DMS 273 (cell line): ENCODE measurements around the gene UBALD2.
"Not testable (repeated sequence)": the region's sequence is repeated elsewhere in the genome, so short reads cannot be mapped to it uniquely, and the experiment has no call there.

Source experiments
- DNase-seq: peaks from one replicate; lab custom pipeline; 2025; ENCODE audit not compliant: unreplicated experiment; lab: John Stamatoyannopoulos, UW

The UBALD2 gene

DNA sequence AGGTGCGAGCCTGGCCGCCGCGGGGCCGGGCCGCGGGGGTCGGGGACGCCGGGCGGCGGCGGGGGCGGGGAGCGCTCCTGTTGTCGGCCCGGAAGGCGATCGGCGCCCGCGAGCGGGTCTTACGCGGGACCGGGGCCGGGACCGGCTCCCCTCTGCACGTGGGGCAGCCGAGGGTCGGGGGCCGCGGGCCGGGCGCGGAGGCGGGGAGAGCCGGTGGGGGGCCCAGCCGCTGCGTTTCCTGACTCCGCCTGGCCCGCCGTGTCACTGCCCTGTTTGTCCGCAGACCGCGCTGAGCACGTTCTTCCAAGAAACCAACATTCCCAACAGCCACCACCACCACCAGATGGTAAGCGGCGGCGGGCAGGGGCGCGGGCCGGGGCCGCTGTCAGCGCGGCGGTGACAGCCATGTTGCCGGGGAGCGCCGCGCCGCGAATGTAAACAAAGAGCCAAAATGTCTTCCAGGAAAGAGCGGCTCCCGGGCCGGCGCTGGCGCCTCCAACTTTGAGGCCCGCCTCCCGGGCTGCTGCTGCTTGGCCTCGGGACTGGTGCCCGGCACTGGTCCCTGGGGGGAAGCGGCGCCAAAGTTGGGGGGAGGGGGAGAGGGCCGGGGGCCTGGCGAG is 586 bp downstream of the UBALD2 start:
- DNase-seq, result peak; percentile 84

DNA sequence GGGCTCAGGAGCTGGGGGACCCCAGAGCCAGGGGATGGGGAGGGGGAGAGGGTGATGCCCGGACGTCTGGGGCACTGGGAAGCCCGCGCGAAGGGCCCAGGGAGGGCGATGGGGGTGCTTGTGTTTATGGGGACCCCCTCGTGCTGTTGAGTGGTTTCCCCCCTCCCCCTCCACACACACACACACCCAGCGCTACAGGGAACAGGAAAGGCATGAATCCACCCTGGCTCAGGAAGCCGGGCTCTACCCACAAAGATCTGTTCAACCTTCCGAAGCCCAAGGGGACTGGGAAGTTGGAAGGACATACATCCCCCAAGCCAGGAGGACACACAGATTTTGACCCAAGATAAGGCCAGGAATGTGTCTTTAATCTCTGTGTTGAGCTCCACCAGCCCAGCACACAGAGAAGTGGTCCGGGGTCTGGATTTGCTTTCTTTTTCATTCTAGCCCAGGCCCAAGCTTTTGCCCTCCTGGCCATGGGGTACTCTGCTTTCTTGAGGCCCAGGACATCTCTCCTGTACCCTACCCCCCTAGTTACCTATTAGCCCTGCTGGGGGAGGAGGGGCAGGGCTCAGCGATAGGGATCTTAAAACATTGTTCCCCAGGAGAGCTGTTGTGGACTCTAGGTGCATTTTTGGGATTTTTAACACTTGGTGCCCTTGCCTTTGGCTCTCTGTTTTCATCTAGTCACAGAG is 1.2 kb downstream of the UBALD2 start:
- peak; percentile 50 for DNase-seq

DNA sequence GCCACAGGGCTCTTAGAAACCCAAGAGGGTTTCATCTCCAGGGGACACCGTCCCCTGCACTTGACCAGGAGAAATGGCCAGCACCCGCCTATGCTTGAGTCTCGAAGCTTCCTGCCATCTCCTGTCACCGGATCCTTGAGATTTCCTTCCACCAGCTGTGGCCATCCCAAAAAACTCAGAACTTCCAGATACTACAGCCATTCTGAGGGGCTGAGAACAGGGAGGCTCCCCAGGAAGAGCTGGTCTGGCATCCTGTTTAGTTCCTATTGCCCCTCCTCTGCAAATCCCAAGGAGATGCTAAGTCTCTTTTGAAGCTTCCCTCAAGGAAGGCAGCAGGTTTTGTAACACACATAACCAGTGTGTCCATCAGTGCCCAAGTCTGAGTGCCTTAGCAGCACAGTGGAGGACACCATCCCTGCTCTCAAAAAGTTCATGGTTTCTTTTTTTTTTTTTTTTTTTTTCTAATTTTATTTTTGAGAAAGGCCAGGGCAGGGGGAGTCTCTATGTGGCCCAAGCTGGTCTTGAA is 2.0 kb downstream of the UBALD2 start:
- DNase-seq, result no peak

DNA sequence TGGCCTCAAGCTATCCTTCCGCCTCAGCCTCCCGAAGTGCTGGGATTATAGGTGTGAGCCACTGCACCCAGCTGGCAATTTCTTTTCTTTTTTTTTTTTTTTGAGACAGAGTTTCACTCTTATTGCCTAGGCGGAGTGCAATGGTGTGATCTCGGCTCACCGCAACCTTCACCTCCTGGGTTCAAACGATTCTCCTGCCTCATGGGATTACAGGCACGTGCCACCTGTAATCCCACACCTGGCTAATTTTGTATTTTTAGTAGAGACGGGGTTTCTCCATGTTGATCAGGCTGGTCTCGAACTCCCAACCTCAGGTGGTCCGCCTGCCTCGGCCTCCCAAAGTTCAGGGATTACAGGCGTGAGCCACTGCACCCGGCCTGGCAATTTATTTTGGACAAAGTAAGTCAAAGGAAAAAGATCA is 2.4 kb downstream of the UBALD2 start:
- DNase-seq, result not testable (repeated sequence)

DNA sequence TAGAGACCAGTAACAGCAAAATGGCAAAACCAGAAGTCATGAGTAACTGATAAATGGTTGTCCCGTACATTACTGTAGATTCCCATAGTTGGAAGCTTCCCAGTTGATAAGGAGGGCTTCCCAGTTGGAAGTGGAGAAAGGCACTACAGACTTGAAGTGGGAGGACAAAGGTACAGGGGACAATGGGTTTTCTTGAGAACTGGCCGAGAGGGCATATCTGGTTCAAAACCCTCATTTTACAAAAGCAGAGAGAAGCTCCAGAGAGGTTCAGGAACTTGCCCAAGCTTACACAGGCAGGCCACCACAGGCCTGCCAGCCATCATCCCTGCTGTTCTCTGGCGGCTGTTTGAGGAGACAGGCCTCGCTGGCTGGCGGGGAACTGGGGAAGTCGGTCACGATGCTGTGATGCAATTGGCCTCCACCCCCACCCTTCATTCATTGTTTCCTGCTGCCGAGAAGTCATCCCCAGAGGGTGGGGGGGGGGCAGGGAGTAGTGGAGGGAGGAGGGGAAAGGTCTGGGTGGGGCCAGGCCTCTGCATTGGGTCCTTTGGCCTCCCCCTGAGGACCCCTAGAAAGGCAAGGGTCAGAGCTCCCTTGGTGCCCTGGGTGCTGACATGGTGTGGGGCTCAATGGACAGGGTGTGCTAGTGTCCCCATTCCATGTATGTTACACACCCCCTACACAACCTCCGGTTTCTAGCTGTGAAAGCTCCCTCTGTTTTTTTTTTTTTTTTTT is 3.0 kb downstream of the UBALD2 start:
- peak; percentile 81 for DNase-seq

DNA sequence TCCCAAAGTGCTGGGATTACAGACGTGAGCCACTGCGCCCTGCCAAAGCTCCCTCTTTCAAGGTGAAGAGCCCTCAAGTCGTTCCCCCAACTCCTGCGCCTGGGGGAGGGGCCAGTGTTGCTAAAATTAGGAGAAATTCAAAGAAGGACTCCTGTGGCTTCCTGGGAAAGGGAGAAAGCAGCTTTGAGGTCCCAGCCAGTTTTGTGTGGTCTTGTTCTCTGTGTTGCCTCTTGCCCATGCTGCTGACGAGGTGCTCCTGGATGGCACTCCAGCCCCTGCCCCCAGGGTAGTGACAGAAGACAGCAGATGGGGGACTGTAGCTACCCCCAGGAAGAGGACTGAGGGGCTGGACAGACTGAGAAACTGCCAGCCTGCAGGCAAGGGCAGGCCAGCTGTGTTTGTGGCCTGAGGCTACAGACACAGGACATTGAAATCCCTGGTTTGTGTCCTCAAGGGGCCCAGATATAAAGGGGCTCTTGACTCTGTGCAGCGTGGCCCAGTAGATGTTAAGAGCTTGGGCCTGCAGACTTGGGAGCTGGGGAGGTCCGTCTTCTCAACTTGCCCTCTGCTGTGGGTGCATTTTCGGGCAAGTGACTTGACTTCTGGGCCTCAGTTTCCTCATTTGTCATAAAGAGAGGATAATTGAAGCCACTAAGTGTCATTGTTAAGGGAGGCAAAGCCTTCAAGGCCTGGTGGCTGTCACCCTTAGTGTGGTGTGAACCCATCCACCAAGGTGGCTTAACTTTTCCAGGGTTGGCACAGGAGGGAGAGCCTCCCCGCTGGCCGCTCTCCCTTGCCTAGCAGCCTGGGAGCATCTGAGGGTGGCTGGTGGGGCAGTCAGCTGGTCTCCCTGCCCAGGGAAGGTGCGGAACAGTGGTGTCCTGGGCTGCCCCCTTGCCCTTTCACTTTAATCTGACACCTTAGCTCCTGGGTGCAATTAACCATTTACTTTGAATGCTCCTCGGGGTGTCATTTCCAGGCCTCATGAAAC is 4.1 kb downstream of the UBALD2 start:
- DNase-seq, result no peak

DNA sequence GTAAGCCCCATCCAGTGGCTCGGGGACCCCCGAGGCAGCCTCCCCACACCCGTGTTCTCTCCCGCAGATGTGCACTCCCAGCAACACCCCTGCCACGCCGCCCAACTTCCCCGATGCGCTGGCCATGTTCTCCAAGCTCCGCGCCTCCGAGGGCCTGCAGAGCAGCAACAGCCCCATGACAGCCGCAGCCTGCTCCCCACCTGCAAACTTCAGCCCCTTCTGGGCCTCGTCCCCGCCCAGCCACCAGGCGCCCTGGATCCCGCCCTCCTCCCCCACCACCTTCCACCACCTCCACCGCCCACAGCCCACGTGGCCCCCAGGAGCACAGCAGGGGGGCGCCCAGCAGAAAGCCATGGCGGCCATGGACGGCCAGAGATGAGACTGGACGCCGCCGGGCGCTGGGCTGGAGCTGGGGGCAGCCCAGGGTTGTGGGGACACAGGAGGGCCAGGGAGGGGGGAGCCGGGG is 5.0 kb downstream of the UBALD2 start:
- DNase-seq, result no peak

DNA sequence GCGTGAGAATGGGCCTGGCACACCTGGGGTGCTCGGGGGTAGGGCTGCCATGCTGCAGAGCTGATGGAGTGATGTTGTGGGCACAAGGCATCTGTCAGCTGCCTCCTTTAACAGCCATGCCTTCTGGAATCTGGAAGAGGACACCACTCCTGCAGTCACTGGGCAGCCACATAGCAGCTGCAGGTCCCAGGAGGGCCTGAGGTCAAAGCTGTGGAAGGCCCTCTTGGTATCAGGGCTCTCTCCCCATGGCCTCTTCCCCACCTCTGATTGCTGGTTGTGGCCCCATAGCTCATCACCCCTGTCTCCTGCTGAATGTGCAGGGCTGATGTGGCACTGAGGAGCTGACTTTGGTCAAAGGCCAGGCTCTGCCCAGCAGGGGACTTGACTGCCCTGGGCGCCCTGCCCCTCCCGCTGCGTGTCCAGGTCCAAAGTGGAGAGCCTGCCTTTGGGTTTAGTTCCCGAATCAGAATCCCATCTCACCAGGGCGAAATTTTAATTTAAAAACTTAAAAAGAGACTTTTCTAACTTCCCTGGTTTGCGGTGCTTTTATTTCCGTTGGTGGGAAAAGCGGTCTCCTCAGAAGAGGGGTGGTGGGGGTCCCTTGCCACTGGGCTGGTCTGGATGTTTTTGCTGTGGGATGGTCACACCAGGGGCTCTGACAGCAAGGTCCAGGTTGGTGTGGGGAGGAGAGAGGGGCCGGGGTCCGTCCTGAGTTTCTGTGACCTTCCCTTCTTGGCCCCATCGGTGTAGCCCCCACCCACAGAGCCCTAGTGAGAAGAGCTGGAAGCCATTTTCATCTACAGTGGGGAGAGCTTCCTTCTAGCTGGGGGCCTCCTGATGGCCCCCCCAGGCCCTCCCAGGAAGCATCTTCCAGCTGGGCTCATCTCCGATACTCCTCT is 5.9 kb downstream of the UBALD2 start:
- peak; percentile 39 for DNase-seq

DNA sequence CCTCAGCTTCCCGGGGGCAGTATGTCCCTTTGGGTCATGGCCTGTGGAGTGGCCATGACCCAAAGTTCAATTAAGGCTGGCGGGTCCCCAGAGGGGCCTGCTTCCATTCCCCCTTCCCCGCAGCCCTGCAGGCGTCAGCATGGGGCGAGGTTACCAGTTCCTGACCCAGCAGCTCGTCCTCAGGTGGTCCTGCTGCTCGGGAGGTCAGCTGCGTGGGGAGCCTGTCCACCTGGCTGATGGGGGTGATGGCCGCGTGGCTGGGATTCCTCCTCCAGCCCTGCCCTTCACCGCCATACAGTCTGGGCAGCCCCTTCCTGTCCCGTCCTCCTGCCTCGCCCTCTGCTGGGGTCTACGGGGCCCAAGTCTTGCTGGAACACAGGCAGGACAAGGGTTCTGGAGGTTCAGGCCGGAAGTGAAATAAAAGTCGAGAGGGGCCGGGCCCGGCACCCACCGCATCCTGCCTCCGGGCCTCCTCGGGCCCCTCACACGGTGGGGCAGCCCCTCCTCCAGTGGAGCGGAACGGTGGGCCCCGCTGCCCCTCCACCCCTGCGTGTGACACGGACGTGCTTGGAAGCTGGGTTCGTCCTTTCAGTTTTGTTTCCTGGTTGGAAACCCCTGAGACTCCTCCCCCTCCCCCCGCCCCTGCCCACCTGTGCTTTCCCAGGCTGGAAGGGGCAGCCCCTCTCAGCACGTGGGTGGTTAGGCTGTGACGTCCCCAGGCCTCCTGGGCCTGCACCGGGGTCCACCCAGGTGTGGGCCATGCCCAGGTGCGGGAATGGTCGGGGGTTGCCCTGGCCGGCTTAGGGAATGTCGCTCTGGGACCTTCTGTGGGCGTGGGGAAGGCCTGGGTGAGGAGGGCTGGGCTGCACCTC is 6.8 kb downstream of the UBALD2 start:
- DNase-seq, result no peak

DNA sequence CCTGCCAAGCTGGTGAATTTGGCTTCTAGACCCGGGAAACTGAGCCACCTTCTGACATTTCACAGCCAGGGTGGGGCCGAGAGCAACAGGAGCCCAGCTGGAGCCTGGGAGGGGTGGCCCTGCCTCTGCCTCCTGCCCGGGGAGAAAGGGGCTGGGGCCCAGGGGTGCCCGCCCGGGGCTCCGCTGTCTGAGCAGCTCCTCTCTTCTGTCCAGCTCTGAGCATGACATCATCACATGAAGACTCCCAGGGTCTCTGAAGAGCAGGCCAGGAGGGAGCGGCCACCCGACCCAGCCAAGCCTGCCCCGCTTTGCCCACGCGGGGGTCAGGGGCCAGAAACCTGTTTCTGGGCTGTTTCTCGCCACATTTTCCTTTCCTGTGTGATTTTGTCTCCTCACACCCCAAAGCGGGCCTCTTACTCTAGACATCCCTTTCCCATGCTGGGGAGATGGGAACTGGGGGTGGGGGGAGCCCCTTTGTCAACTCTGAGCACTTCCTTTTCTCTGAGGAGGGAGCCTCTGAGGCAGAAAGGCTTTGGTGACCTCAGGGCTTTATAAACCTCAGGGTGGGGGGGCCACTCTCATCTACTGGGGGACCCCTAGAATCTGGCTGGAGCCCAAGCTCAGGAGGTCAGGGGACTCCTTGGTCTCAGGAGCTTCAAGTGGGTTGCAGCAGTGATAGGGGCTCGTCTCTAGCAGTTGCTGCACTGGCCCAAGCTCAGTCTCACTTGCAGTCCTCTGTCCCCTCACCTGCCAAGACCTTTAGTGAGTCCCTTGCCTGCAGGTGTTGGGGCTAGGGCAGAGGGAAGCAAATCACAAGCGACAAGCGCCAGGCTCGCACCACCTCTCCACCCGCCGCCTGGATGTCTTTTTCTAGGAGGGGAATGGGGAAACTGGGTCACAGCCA is 7.6 kb downstream of the UBALD2 start:
- no peak for DNase-seq

DNA sequence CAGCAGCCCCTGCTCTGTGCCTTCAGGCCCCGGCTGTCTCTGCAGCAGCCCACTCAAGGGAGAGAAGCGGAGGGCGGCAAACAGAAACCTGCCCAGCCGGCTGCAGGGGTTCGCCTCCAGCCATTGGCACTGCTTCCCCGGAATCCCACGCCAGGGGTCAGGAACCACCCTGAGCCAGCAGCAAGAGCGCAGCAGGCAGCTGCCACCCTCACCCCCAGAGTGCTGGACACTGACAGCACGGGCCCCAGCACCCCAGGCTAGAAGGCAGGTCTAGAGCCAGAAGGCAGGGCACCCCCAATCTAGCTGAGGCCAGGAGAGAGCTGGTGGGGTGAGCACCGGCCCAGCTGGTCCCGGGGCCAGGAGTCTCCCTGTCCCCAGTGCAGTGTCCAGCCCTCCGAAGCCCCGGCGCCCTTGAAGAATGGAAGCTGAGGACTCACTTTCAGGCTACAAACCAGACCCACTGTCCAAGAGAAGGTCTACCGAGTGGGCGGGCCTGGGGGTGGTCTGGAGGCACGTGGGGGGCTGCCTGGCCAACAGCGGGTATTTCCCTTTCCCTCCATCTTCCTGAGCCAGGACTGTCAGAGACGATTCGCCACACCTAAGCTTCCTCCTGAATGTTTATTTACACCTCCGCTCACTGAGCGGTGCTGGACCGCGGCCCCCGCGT is 8.4 kb downstream of the UBALD2 start:
- no peak for DNase-seq

DNA sequence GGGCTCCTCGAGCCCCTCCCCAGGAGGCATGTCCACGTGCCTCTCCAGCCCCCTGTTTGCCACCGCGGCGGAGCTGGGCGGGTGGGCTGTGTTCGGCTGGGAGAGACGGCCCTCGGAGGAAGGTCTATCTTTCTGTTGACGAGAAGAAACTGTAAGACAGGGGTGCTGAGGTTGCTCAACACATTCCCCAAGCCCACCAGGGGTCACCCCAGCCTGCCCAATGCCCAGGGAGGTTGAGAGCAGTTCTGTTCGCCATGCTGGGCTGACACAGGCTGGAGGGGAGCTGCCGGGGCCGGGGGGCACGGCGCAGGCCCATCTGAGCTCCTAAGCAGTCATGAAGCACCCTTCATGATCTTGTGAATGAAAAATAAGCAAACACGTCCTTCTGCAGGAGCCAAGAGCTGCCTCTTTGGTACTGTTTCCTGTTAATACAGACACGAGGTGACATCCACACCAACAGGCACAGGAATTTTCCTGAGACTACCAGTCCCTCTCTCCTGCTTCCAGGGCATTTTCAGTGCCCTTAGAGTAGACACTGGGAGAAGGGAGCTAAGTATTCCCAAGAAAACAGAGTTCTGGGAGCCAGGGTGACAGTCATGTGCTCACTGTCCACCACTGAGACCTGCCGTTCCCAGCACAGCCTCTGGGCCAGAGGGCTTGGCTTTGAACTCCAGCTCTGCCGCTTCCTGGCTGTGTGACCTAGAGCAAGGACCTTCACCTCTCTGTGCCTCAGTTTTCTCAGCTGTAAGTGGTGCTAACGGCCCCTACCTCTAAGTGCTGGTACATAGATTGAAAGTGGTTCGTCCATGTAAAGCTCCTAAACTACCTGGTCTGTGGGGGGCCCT is 9.2 kb downstream of the UBALD2 start:
- no peak for DNase-seq

DNA sequence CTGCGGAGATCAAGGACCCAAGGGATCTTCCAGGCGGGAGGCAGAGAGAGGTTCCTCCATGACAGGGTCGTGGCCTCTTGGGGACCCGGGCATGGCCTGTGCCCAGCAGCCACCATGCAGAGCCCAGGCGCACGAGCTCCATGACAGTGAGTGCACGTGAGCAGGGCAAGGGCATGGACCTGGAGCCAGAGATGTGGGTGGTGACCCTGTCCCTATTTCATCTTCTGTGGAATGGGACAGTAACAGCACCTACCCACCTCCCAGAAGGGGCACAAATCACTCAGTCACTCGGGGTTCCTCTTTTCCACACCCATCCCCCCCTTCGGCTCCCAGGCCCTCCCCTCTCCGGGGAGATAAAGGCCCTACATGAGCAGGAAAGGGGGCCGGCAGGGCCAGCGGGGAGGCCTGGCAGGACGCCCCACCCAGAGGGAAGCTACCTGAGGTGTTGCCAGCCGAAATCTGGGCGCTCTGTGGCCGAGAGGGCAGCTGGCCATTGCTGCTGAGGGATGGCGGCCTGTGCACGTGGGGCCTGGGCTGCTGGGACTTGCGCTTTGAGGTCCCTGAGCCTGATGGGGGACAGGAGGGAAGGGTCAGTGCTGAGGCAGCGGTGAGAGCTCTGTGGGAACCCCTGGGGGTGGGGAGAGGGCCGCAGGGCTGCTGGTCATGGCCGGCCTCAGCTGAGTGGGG is 10.4 kb downstream of the UBALD2 start:
- DNase-seq, result no peak

DNA sequence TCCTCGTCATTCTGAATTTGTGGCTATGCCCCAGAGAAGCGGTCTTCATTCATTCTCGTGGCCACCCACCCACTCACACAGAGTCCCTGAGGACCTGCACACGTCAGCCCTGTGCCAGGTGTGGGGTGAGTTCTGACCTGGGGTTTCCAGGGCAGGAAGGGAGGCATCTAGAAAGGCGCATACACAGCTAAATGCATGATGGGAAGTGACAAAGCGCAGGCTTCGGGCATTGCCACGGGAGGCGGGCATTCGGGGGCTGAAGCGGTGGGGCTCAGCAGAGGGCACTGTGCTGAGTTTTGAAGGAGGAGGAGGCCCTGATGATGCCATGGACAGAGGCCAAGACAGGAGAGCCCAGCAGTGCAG is 10.9 kb downstream of the UBALD2 start:
- DNase-seq, result no peak

DNA sequence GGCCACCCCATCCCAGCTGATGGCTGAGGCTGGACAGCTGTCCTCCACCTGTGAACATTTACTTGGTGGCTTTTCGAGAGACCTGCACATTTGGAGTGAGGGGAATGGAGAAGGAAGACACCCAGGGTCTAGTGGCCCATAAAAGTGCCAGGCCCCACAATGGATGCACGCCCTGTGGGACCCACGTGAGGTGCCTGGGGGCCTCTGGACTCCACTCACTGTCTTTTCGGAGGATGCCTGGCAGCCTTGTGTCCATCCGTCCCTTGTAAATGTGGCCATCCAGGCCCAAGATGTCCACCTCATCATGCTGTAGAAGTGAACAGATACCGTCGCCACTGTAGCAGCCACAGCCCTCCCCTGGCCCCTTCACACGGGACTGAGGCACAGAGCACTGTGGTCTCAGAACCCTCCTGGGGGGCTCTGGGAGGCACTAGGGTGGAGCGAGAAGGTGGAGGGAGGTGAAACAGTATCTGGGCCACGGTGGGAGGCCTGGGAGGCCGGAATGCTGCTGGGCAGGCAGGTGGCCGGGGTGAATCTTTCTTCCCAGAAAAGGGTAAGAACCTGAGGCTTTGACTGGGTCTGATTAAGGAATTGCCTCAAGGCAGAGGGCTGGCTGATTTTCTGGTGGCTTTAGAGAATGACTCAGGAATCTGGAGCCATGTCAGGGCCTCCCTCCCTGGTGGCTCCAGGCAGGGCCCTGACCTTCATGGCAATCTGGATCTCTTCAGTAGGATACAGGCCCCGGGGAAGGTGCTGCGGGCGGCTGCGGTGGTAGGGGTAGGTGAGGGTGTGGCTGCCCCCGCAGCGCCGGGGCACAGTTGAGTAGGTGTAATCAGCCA is 11.5 kb downstream of the UBALD2 start:
- DNase-seq, result no peak
